Measurements from ENCODE around the gene OR10A6.

- TF ChIP-seq CTCF (conservative IDR thresholded peaks at IDR 0.05) = no peak
- TF ChIP-seq EZH2 (IDR thresholded peaks at IDR 0.05; ENCODE audit: low read depth) = no peak
Observed at GRCh38 chr11:7964261-7964660, 33.2 kb upstream of the OR10A6 start.

Data from PC-9 (cell line).